ENCODE data around the gene ARHGAP22.

- TF ChIP-seq GATA2 (IDR thresholded peaks at IDR 0.05; ENCODE audit: low read depth, low read length): no peak
- TF ChIP-seq GATA3 (IDR thresholded peaks at IDR 0.05; ENCODE audit: low read depth, low read length): no peak
These were observed 115.8 kb downstream of the ARHGAP22 start for GRCh38 chr10:48489099-48489498.
